HepG2 (cell line): Measurements from ENCODE around the gene CAMTA1. TPM values are rescaled to one million over a fixed set of nuclear protein-coding genes. Genes with fewer than 3 reads are reported as not detected.

ENCODE experiments used
- ATAC-seq: fragments of 200-7000 bp; cut with Tn5 transposase; 3 replicates; pipeline ENCODE4 v1.9.1; 2020; ENCODE audit warnings: mild to moderate bottlenecking, moderate library complexity
- BruUV-seq: library from RNA; stranded (reverse); fragments of 400-500 nt; replicated peaks from 2 replicates; lab custom pipeline; 2021; lab: Mats Ljungman, UMichigan
- CTCF ChIA-PET: fragments of 300-600 bp; formaldehyde crosslinking; extraction: SDS; loops from one replicate; lab custom pipeline; 2021; ENCODE audit warnings: low total read pairs, inconsistent platforms, low intra/inter-chr PET ratio; lab: Yijun Ruan, JAX
- POLR2A ChIA-PET: fragments of 350-600 bp; sonication (Branson Sonifier 250); formaldehyde crosslinking; loops from one replicate; lab custom pipeline; 2020; ENCODE audit warnings: antibody characterized with exemption, inconsistent platforms; lab: Yijun Ruan, JAX
- DNase-seq: peaks from one replicate; pipeline ENCODE4 v3.0.0-alpha.2; 2015; ENCODE audit warnings: low spot score
- FAIRE-seq: peaks from 3 replicates; lab custom pipeline; 2011; peaks lifted over from hg19 to GRCh38; lab: Jason Lieb, UNC
- H2AFZ ChIP-seq: one replicate; pipeline ENCODE4 v1.6.1; 2011; ENCODE audit warnings: low read length, inconsistent platforms
- H3K27ac ChIP-seq: fragments of 300-600 bp; 3 replicates; pipeline ENCODE4 v1.8.0; 2011; ENCODE audit warnings: mixed run types, mild to moderate bottlenecking, mixed read lengths, low read length, inconsistent platforms; ENCODE audit not compliant: insufficient read depth; ENCODE audit errors: extremely low read length
- H3K27me3 ChIP-seq, 2 experiments: fragments of 200-600 bp in 1 of 2; 2 replicates in 1 of 2; 3 replicates in 1 of 2; pipeline versions ENCODE4 v1.6.0 to v1.8.0; 2011; ENCODE audit warnings: low read length in 2 of 2, mild to moderate bottlenecking in 2 of 2, moderate library complexity in 2 of 2, inconsistent platforms in 1 of 2; ENCODE audit not compliant: insufficient read depth in 2 of 2, control insufficient read depth in 1 of 2
- H3K36me3 ChIP-seq, 2 experiments: fragments of 200-600 bp in 1 of 2; replicated peaks in 1 of 2; 2 replicates in 1 of 2; 3 replicates in 1 of 2; pipeline versions ENCODE4 v1.5.1 to v1.8.0; 2011; ENCODE audit warnings: low read length in 2 of 2, inconsistent platforms in 1 of 2; ENCODE audit not compliant: insufficient read depth in 2 of 2, control insufficient read depth in 1 of 2
- H3K4me1 ChIP-seq: 2 replicates; pipeline ENCODE4 v1.5.1; 2012; ENCODE audit warnings: low read length, inconsistent platforms; ENCODE audit not compliant: insufficient read depth
- H3K4me2 ChIP-seq: 2 replicates; pipeline ENCODE4 v1.6.0; 2011; ENCODE audit warnings: low read depth, low read length, inconsistent platforms
- H3K4me3 ChIP-seq, 3 experiments: fragments of 200-600 bp in 1 of 3; sonication (generic), shearing (Covaris generic) in 1 of 3; replicated peaks in 1 of 3; 2 replicates each; pipeline ENCODE4 v1.5.1; 2011 to 2016; ENCODE audit warnings: low read length in 3 of 3, inconsistent platforms in 2 of 3, low read depth in 2 of 3, mild to moderate bottlenecking in 2 of 3, control low read depth in 1 of 3, mixed read lengths in 1 of 3; ENCODE audit not compliant: insufficient read depth in 1 of 3
- H3K79me2 ChIP-seq: one replicate; pipeline ENCODE4 v1.6.1; 2011; ENCODE audit warnings: low read length, inconsistent platforms; ENCODE audit not compliant: insufficient read depth
- H3K9ac ChIP-seq: 2 replicates; pipeline ENCODE4 v1.6.0; 2011; ENCODE audit warnings: mild to moderate bottlenecking, low read depth, low read length, inconsistent platforms; ENCODE audit not compliant: insufficient read depth
- H3K9me3 ChIP-seq: 2 replicates; pipeline ENCODE4 v1.5.1; 2012; ENCODE audit warnings: mild to moderate bottlenecking, low read length
- H4K20me1 ChIP-seq: 2 replicates; pipeline ENCODE4 v1.6.0; 2011; ENCODE audit warnings: inconsistent platforms, mild to moderate bottlenecking, low read length, moderate library complexity; ENCODE audit not compliant: insufficient read depth
- ASH2L ChIP-seq: fragments of 300-600, 200-600 bp; sonication (generic); IDR thresholded peaks from 2 replicates; pipeline ENCODE4 v1.7.0; 2017; ENCODE audit warnings: low read depth, mild to moderate bottlenecking, moderate library complexity, mixed read lengths, low read length; ENCODE audit not compliant: insufficient read length
- FOXA1 ChIP-seq, 2 experiments: fragments of 450-650 bp in 1 of 2; sonication (generic) in 1 of 2; formaldehyde crosslinking in 1 of 2; IDR thresholded peaks; 2 replicates each; pipeline versions ENCODE4 v1.4.0 to v1.6.1; 2016 to 2020; ENCODE audit warnings: missing genetic modification reagents in 1 of 2
- KDM5B ChIP-seq: sonication (generic); formaldehyde crosslinking; IDR thresholded peaks from 2 replicates; pipeline ENCODE4 v1.4.0; 2020; ENCODE audit warnings: missing genetic modification reagents, mild to moderate bottlenecking, borderline replicate concordance
- MAF1 ChIP-seq: sonication (generic); formaldehyde crosslinking; IDR thresholded peaks from 2 replicates; pipeline ENCODE4 v1.5.0; 2020; ENCODE audit warnings: missing genetic modification reagents, borderline replicate concordance
- NBN ChIP-seq: fragments of 450-650 bp; conservative IDR thresholded peaks from 2 replicates; pipeline ENCODE4 v1.6.1; 2017
- NFE2L2 ChIP-seq: fragments of 150-350 bp; IDR thresholded peaks from 2 replicates; pipeline ENCODE4 v1.6.1; 2014; ENCODE audit warnings: low read length
- RBM22 ChIP-seq: fragments of 200-400 bp; formaldehyde crosslinking; optimal IDR thresholded peaks from 2 replicates; pipeline ENCODE3; 2017; ENCODE audit warnings: mild to moderate bottlenecking, low read length, moderate library complexity
- SALL2 ChIP-seq: sonication (generic); formaldehyde crosslinking; IDR thresholded peaks from 2 replicates; pipeline ENCODE4 v1.8.1; 2023; ENCODE audit warnings: mild to moderate bottlenecking, missing genetic modification reagents, inconsistent platforms
- SIN3A ChIP-seq: IDR thresholded peaks from 2 replicates; pipeline ENCODE4 v1.6.1; 2011; ENCODE audit warnings: low read depth, mild to moderate bottlenecking, control low read depth, low read length, borderline replicate concordance
- SRSF1 ChIP-seq: fragments of 200-400 bp; formaldehyde crosslinking; optimal IDR thresholded peaks from 2 replicates; pipeline ENCODE3; 2017; ENCODE audit warnings: mild to moderate bottlenecking, low read depth, low read length, moderate library complexity
- THAP11 ChIP-seq: IDR thresholded peaks from 2 replicates; pipeline ENCODE4 v1.6.1; 2016; ENCODE audit warnings: missing biosample characterization, missing genetic modification reagents
- ZBTB21 ChIP-seq: sonication (generic); formaldehyde crosslinking; IDR thresholded peaks from 2 replicates; pipeline ENCODE4 v1.4.0; 2020; ENCODE audit warnings: missing genetic modification reagents
- ZEB1 ChIP-seq: IDR thresholded peaks from 2 replicates; pipeline ENCODE4 v1.6.1; 2012; ENCODE audit warnings: mild to moderate bottlenecking, low read depth, inconsistent platforms; ENCODE audit not compliant: insufficient replicate concordance
- ZNF224 ChIP-seq: sonication (generic); formaldehyde crosslinking; IDR thresholded peaks from 2 replicates; pipeline ENCODE4 v1.5.0; 2020; ENCODE audit warnings: mild to moderate bottlenecking, missing genetic modification reagents
- ZNF24 ChIP-seq: fragments of 450-650 bp; IDR thresholded peaks from 2 replicates; pipeline ENCODE4 v1.6.1; 2017; ENCODE audit warnings: antibody characterized with exemption, mild to moderate bottlenecking
- WGBS: methylation state at CpG from one replicate; pipeline ENCODE4 v1.1.6; 2017; ENCODE audit warnings: low lambda C conversion rate; 5-methylcytosine and 5-hydroxymethylcytosine counted together
- in situ Hi-C: cut with HindIII; loops from 2 replicates; pipeline ENCODE4 v1.10.0; 2017; ENCODE audit warnings: low pct_unique_long_range_greater_than_20kb; ENCODE audit not compliant: extremely low pct_ligation_motif_present
- intact Hi-C: fragments of 100-400 bp; cut with micrococcal nuclease; formaldehyde crosslinking; loops from one replicate; pipeline ENCODE4 v1.10.0; 2022; ENCODE audit not compliant: unreplicated experiment
- polyA plus RNA-seq, 8 experiments: library from polyadenylated mRNA; depleted of rRNA in 3 of 8; stranded (reverse) in 7 of 8; unstranded in 1 of 8; fragments of >200 nt; fragmentation: Illumina TruSeq in 4 of 8; extraction: Trizol in 4 of 8; gene quantifications; 2 replicates each; pipeline versions ENCODE4 v1.2.1 to v1.2.3, GENCODE V29; 2011 to 2016; ENCODE audit warnings: low read depth in 4 of 8, missing spikeins in 1 of 8, mixed read lengths in 1 of 8; ENCODE audit not compliant: insufficient read depth in 1 of 8
- total RNA-seq, 5 experiments: library from RNA; depleted of rRNA; stranded (reverse); fragments of >200 nt; fragmentation: Illumina TruSeq; extraction: Trizol; gene quantifications; 2 replicates each; pipeline ENCODE4 v1.2.3, GENCODE V29; 2016; ENCODE audit warnings: low read depth in 1 of 5

CAMTA1 gene
- total and polyA plus RNA-seq, 2 of the 13 experiments (the other 11 are each of a cell fraction or from before 2014, with no cell fraction given) = 25.0 to 36.4 TPM

GRCh38 chr1:7636795-7637526 is 851.7 kb downstream of the CAMTA1 start:
- no peaks in the 10 kb centered on the region for H3K4me1 ChIP-seq
- no peak overlapping the region for H3K9ac ChIP-seq
- ATAC-seq (no peak), DNase-seq (no peak), FAIRE-seq (no peak)
- H3K9me3 ChIP-seq = no peaks in the 10 kb centered on the region
- TF ChIP-seq MAF1 (CRISPR knock-in tag) = no peak
- TF ChIP-seq NBN = no peak
- no peak for TF ChIP-seq ZNF24
- TF ChIP-seq NFE2L2 = no peak
- no peak for TF ChIP-seq THAP11 (CRISPR knock-in tag)
- TF ChIP-seq SALL2 = no peak
- no peak for TF ChIP-seq FOXA1 (IDR thresholded peaks at IDR 0.05)
- no peak for TF ChIP-seq FOXA1 (CRISPR knock-in tag; IDR thresholded peaks at IDR 0.05)
- no peak for TF ChIP-seq ZNF224 (CRISPR knock-in tag)
- no peak for TF ChIP-seq KDM5B
- no peak for TF ChIP-seq RBM22
- TF ChIP-seq SIN3A = no peak
- TF ChIP-seq ZBTB21 (CRISPR knock-in tag) = no peak
- TF ChIP-seq ASH2L = no peak
- TF ChIP-seq ZEB1 = no peak
- no peak for TF ChIP-seq SRSF1
- WGBS = 20% methylated on average over 4 of the region's 16 CpGs
- H3K79me2 ChIP-seq = no peaks in the 10 kb centered on the region
- no peak overlapping the region for H2AFZ ChIP-seq
- intact Hi-C loops (no loop called here), in situ Hi-C loops (loop anchor here (25.0 kb wide), 1 partner anchor 575 kb away; no protein-coding TSS in a partner anchor)
- ChIA-PET CTCF (no interaction called here), POLR2A (no interaction called here)
- no TSS peak for BruUV-seq
- no peak overlapping the region for H3K27ac ChIP-seq
- no peaks in the 10 kb centered on the region for H4K20me1 ChIP-seq
- H3K4me2 ChIP-seq = no peak overlapping the region
- no peaks in the 10 kb centered on the region for H3K36me3 ChIP-seq
- H3K4me3 ChIP-seq = no peak overlapping the region
- H3K27me3 ChIP-seq = peaks cover 17 to 74% of the 10 kb centered on the region in 2 experiments
